GM18508 (cell line): Measurements from ENCODE around the gene NCKAP5.
"Not testable (repeated sequence)": the region's sequence is repeated elsewhere in the genome, so short reads cannot be mapped to it uniquely, and the experiment has no call there.

ENCODE experiments used
- ATAC-seq: cut with Tn5 transposase; IDR thresholded peaks from one replicate; pipeline ENCODE4 v1.9.1; 2021; ENCODE audit warnings: moderate number of reproducible peaks; ENCODE audit not compliant: insufficient read depth, unreplicated experiment

The NCKAP5 gene

DNA sequence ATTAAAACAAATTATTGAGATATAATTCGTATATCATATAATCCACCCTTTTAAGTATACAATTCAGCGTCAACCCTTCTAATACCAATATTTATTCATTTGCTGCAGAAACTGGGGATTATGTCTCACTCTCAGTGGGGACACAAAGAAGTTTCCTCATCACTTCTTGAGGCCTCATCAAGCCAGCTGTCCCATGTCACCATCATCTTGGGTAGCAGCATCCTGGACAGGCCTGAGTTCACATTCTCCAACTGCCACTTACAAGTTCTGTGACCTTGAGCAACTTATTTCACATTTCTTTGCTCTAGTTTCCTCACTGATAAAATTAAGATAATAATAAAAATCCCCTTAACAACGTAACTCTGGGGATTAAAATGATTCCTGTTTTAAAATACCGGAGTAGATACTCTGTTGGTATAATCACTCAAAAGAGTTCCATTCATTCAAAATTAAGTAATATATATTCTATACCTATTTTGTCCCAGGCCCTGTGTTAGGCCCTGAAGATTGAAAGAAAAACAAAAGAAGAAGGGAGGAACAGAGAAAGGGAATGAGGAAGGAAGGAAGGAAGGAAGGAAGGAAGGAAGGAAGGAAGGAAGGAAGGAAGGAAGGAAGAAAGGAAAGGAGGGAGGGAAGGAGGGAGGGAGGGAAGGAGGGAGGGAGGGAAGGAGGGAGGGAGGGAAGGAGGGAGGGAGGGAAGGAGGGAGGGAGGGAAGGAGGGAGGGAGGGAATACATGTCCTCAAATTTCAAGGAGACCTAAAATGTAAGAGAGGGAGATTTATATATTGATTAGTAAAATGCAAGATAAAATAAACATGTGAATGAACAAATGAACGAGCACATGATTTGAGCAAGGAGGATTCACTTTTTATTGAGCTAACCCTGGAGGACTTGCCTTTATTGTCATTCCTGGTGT, 42.4 kb downstream of the NCKAP5 start:
- no peak for ATAC-seq

DNA sequence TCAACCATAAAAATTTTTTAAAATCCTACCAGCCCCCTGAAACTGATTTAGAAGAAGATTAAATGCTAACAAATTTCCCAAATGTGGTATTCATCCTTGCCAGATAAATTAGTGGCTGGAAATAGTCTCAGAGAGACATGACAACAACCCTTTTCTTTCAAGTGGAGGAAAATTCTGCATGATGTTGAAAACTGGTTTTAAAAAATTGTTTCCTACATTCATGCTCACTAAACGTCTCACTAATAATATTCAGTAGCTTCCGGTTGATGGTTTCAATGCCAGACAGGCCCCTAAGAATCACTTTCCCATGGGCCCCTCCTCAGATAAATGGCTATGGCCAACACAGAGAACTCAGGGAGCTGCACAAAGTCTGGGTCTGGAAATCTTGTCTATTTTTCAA, 43.2 kb downstream of the NCKAP5 start:
- no peak for ATAC-seq

DNA sequence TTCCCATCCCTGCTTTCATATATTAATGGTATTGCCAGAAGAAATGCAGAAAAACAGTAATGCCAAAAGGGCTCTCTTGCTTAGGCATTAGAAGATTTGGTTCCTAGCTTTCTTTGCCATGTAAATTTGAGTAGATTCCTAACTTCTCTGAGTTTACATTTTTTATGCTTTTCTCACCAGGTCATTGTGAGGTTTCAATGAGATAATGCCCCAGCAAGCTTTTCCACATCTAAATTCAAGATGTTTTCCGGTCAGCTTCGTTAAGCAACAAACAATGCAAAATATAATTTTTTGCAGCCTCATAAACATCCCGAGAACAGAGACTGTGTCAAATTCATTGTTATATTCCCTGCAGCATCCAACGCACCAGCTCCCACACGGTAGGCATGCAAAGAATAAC, 44.9 kb downstream of the NCKAP5 start:
- no peak for ATAC-seq

DNA sequence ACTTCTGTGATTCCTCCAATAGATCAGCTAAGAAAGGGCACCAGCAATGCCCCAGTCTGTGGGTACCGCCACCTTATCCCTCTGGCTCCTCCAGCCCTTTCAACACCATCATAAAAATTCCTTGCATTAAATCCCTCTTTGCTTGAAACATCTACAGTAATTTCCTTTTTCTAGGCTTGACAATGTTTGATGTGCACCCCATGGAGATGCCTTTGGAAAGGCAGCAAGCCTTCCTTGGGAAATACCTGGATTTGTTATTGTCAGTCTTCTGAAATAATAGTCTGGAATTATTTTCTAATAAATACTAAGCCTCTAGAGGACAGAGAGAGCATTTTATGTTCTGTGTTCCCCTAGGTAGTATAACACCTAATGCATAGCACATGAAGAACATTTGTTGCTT, 46.1 kb downstream of the NCKAP5 start:
- ATAC-seq: no peak

DNA sequence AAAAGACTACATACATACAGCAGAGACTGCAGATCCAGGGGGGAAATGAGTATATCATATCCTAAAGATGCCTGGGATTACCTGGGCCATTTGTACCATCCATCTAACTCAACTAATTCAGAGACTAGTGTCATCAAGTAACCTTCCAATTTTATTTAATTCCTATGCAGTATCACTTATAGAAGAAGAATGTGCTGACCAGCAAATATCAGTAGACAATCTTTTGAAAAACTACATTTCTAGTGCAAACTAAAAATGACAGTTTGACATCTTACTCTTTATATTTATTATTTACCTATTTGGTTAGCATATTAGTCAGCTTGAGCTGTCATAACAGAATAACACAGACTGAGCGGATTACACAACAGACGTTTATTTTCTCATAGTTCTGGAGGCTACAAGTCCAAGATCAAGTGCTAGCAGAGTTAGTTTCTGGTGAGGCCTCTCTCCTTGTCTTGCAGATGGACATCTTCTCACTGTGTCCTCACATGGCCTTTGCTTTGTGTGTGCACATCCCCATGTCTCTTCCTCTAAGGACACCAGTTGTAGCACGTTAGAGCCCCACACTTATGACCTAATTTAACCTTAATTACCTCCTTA, 47.0 kb downstream of the NCKAP5 start:
- ATAC-seq: no peak

DNA sequence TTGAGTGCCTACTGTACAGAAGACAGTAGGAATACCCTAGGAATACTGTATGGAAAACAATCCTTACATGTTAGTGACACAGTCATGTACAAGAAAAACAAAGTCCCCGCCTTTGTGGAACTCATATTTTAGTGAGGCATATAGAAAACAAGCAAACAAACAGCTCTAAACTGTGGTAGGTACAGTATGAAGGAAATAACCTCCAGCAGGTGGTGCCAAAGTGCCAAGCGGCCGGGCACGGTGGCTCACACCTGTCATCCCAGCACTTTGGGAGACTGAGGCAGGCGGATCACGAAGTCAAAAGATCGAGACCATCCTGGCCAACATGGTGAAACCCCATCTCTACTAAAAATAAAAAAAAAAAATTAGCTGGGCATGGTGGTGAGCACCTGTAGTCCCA, 48.6 kb downstream of the NCKAP5 start:
- ATAC-seq: not testable (repeated sequence)

DNA sequence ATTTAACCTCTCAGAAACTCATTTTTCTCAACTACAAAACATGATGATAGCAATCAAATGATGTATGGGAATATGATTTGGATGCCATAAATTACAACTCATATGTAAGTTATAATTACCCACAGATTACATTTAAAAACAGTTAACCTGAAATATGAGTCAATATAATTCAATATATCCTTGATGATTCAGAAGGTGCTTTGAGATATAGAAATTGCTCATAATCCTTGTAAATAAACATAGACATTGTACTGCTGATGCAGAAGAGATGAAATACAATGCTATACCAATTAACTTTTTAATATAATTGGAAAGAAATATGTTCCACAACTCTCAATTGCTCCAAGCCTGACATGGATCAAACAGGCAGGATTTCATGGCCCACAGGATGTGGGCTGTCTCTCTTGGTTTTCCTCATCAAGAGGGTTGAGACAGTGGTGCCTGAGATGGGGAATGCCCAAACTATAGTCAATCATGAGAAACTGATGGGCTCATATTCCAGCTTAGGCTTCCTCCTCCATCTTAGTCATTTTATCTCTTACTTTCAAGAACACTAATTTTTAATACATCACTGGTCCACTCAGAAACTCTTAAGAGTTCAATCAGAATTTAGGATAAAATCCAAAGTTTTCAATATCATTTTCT, 49.4 kb downstream of the NCKAP5 start:
- no peak for ATAC-seq

DNA sequence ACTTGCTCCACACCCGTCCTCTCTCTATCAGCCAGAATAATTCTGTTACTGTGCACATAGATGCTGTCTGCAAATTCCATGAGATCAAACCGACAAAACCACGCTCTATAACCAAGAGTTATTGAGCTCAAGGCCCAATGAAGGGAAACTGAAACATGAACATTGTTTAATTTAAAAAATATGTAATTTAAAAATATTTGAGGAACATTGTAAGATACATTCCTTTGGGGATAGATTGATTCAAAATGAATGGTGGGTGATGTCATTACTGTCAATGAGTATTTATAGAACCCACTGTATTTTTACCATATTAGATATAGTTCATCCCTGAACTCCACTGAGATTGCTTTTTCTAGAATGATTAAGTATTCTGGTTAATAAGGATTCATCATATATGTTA, 50.4 kb downstream of the NCKAP5 start:
- ATAC-seq: no peak

DNA sequence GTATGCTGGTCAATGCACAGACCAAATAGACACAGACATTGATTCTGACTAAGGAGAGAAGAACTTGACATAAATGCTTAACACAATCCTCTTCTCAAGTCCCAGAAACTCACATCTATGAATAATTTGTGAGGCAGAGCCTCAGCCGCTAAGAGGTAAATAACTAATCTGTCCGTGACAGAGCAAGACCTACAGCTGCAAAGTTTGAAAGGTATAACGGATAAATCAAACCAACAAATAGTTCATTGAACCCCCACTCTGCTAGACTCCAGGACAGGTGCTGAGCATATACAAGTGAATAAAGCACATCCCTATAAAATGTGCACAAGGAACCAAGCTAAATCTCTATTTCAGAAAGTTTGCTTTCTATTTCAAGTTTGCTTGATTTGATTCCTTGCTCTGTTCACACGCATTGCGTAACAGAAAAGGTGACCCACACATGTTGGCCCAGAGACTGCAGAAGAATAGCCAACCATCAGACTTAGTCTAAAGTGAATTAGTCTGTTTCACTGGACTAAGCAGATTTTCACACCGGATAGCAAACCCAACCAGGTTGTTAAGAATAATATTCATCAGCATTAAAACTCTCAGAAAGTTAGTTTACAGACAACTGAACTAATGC, 51.7 kb downstream of the NCKAP5 start:
- ATAC-seq: no peak

DNA sequence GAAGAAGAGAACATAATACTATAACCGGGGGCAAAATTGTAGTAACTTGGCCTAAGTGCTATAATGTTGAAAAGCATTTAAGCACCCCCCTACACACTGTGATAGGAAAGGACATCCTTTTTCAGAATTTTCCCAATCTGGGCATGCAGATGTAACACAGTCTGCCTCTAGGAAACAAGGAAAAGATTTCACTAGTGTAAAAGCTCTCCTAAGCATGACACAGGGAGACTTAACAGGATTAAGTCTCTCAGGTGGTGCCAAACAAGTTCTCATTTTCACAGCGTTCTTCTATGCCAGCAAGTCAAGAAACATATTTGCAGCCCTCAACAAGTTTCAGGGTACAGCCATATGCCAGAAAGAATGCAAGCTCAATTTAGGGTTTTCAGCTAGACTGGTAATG, 53.0 kb downstream of the NCKAP5 start:
- no peak for ATAC-seq

DNA sequence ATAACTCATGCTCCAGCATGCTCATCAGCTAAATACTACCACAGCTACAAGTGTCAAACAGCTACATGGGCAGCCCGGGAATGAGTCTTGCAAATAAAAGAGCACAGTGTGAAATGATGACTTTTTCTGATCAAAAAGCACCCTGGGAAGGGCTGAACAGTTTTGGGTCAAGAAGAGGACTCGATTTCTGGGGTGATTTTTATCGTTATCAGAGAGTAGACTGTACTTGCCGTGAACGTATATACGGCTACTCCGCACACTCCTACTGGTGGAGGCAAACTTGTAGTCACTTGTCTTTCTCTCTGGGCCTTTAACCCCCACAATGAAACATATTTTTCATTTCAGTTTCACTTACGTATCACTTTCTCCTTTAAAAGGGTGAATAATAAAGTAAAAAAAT, 54.4 kb downstream of the NCKAP5 start:
- no peak for ATAC-seq

DNA sequence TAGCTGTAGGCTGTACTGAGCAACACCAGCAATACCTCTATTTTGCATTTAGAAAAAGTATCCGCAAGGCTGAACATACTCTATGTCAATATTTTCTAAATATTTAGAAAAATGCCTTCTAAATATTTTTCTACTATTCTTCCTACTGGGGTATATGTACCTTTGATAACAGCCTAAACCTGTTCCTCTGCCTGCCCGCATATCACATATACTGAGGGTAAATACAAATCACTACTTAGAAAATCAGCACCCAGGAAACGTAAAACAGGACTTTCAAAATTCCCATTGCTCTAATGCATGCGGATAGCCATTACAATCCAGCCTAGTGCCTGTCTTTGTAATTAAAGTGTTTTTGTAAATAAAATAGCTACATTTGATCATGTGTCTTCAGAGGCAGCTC, 56.1 kb downstream of the NCKAP5 start:
- ATAC-seq: no peak

DNA sequence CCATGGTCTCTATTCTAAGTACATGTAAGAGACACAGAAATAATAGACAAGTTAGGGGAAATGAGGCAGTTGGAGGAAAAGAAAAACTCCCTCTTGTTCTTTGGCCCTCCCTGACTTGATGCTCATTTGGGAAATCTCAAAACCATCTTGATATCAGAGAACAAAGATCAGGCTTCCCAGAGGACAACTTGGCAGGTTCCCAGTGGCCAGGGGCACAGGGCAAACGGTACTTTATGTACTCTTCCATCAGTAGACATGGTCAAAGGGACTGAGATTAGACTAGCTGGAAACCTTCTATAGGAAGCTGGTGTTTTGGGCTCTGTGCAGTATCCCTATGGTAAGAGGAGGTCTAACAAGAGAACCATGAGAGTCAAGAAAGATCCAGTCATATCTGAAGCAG, 56.6 kb downstream of the NCKAP5 start:
- no peak for ATAC-seq

DNA sequence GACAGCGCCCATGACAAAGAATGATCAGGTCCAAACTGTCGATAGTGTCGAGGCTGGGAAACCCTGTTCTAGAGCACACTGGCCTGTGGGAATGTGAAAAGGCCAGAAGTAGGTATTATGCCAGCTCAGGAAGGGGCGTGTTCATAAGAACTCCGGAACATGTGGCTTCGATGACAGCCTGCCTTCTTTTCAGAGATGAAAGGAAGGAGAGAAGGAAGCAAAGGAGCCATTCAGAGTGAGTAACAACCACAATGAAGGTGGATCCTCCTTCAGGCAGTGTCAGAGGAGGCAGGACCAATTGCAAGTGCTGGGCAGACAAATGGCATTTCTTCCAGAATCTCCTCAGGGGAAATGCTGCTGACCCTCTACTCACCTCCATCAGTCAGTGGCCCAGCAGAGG, 58.5 kb downstream of the NCKAP5 start:
- no peak for ATAC-seq

DNA sequence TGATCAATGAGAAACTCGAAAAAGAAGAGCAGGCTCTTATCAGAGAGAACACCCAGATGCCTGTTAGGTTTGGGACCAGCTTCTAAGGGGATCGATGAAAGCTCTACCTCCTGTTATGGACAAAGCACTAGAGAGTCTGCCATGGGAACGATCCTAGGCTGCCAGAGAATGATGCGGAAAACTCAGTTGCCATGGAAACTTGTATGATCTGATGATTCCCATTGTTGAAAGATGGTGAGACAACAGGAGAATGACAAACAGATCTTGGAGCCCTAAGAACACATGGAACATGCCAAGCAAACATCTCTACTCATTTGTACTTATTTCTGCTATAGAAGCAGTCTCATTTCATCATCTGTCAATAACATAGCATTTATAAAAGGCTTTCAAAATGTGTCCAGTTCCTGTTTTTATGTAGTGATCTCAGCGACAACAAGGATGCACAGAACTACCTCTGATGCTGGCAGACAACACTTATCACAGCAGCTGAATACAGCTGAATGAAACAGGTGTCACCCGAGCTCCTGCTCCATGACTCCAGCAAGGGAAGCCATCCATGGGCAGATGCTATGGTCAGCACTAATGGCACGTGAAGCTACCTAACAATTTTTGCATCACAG, 59.6 kb downstream of the NCKAP5 start:
- no peak for ATAC-seq

DNA sequence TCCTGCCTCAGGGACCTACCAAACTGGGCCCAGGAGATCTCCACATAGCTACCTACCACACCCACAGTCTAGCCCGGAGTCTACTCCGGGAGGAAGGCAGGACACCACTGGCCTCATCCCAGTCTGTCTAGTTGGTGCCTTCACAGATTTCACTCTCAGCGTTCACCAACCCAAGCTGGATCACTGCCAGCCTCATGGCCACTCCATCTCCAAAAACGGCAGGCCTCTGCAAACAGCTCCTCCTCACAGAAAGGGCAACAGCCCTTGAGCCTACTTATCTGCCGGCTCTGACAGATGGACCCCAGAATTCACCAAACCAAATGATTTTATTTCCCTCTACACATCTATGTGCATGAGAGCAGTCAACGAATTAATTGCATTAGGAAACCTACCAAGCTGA, 61.3 kb downstream of the NCKAP5 start:
- ATAC-seq: no peak

DNA sequence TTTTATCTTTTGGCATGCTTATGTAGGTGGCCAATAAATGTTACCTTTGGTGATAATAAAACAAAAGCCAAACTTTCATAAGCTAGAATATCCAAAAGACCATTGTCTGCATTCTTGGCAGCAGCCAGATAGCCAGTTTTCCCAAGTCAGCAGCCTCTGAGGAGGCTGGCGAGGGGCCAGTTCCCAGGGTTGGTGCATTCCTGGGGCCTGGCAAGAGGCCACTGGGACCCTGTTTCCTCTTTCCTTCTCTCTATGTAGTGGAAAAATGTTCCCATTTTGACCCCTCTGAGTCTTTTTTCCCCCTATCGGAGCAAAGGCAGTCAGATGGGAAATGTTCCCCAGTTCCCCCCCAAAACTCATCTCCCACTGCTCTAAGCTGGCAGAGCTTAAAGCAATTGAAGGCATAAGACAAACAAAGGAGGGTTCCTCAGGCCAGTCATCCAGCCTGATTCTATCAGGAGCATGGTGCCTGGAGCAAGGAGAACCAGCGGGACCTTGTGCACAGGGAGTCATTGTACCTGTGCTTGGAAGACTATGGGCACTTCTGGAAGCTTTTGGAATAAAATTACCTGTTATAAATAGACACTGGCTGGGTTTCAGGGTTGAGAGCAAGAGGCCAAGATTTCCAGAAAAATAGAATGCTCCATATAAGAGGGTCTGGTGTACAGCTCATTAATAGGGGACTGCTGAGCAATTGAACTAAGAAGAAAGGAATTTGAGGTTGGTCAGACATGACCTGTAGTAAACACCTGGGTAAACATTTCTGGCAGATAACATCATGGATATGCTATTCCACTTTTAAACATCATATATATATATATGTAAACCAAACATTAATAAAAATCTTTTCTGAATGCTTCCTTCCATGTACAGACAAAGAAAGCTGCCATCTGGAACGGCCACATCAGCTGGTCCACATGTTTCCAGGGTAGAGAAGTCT, 63.4 kb downstream of the NCKAP5 start:
- no peak for ATAC-seq

DNA sequence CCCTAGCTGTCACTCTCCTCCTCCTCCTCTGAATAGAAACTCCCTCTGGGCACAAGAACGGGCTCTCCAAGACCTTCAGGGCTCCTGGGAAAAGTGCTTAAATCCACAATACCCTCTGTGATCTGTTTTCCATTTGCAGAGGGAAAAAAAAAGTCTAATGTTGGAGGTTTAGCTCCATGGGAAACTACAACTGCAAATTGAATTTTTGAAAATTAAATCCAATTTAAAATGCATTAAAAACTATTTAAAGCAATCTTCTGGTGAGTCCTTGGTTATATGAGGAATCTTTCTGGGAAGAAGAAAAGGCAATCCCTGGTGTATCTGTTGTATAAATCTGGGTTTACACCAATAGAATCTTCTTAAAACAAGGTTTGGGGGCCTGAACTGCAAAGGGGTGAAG, 64.3 kb downstream of the NCKAP5 start:
- ATAC-seq: no peak

DNA sequence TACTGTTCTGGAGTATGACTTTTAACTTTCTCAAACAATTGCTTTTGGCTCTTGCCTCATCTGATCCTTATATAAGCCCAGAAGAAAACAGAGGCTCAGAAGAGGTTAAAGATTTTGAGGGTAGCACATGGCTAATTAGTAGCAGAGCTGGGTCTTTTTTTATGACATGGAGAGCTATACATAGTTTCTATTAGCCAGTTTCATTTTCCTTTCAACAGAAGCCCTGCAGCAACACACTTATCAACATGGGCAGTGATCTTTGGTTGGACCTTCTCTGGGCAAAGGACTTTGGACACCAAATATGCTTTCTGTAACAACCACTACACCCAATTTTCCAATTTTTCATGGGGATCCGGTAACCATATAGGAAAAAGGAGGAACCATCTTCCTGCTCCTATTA, 64.9 kb downstream of the NCKAP5 start:
- peak; percentile 78 for ATAC-seq

DNA sequence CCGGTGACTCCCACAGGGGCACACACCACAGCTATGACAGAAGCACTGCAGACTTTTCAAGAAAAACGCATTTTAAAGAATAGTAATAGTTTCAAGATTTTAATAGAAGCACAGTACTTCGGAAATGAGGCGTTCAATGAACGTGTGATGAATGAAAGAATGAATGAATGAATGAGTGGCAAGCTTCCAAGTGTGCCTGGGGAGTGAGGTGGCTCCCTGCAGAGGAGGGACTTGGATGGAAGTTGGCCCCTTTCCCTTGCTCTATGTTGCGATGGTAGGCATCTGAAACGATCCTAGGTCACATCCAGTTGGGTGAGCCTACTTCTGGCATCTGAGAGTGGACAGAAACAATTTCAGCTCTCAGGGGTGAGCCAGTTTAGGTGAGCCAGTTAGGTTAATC, 65.6 kb downstream of the NCKAP5 start:
- ATAC-seq: no peak
